SHP77 treated with DMSO at 0.1 percent for 48 hours (cell line): ENCODE measurements around the gene UMAD1.

Source experiments
- DNase-seq: peaks from one replicate; lab custom pipeline; 2025; lab: John Stamatoyannopoulos, UW

The UMAD1 gene

DNA sequence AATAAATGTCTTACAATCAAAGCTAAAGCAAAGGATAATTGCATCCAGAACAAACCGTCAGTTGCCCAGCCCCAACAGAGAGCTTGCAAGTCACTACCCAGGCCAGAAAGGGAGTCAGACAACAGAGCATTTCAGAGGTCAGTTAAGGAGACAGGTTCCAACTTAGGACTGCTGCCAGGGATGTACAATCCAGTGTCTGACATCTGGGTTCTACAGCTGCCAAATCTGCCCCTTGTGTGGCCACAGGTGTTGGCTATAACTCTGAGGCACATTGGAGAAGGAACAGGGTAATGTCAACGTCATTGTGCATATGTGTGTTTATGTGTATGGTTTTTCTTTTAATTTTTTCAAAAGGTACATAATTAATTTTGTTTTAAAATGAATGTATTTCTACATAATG, 242.8 kb downstream of the UMAD1 start:
- DNase-seq, result peak; percentile 4

GRCh38 chr7:7884855-7885254, 244.3 kb downstream of the UMAD1 start:
- DNase-seq, result no peak

DNA sequence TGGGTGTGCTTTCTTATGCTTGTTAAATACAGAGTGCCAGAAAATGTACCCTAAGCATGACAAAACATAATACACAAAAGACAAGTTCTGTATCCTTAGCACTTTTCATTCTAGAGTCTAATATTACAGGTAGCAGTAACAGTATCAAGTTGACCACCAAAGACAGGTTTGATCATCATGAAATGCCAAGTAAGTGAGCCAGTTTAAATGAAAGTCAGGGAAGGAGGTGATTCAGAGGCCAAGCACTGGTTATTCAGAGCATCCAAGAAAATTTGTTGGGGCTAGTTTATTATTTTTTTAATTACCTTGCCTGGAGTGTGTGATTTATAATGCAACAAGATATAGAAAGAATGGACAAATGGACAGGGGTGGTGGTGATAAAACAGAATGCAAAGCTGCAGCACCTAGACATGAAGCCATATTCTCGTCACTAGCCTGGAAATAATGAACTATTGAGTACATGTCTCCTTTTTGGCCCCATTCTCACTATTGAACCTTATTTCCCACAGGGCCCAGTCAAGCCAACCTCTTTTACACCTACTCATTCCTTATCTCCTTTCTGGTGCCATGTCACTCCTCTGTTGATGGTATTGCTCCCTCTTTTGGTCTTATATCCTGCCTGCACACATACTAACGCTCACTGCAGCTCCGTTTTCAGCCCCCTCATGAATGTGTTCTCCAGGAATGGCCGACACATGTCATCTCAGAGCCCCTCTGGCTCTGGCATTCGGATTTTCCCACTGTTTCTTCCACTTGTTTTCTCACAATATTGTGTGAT, 249.4 kb downstream of the UMAD1 start:
- DNase-seq, result no peak

DNA sequence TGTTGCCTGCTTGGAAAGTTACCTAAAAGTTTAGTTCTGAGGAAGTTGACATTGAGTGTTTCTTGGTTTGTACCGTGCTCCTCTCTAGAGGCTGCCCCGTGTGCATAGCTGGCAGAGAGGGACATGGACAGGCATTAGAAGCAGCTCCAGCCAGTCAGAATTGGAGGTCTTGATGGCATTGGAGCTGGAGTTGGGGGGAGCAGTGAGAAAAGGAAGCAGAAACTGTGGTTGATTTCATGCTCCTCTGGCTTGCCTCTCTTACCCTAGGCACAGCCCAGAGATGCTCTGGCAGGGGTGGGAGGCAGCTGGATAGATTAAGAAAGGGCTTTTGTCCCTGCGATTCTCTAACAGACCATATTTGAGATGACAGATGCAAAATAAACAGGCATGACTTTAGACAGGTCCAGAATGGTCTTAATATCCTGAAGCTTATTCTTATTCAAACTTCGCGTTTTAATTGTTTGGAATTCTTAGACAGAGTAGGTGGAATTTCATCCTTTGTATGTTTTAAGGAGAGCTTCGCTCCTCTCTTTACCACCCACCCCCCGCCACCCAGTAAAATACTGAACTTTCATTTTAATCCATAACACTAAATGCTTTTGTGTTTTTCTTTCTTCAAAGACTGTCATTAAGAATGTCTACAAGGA, 254.6 kb downstream of the UMAD1 start:
- no peak for DNase-seq

DNA sequence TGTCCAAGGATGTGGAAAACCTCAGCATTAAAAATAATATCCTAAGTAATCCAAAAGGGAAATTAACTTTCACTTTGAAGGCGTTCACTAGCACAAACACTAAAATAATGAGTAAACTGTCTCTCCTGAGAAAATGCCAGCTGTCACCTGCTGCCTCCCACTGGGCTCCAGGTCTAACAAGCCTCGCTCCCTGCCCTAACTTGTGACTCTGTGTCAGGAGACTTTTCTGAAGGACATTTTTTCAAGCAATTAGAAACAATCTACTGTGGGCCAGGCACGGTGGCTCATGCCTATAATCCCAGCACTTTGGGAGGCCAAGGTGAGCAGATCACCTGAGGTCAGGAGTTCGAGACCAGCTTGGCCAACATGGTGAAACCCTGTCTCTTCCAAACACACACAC, 255.2 kb downstream of the UMAD1 start:
- DNase-seq, result no peak

DNA sequence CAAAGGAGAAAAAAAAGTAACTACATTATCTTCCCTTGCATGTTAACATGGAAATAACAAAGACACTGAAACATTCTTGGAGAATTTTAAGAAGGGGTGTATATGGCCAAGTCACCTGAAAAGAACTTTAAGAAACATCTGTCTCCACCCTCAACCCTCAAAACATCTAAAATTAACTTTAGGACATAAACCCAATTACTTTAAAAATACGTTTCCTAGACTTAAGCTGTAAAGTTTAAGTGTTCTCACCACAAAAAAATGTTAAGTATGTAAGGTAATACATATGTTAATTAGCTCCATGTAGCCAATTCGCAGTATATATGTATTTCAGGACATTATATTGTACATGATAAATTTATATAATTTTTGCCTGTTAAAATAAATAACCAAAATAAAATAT, 257.0 kb downstream of the UMAD1 start:
- no peak for DNase-seq

DNA sequence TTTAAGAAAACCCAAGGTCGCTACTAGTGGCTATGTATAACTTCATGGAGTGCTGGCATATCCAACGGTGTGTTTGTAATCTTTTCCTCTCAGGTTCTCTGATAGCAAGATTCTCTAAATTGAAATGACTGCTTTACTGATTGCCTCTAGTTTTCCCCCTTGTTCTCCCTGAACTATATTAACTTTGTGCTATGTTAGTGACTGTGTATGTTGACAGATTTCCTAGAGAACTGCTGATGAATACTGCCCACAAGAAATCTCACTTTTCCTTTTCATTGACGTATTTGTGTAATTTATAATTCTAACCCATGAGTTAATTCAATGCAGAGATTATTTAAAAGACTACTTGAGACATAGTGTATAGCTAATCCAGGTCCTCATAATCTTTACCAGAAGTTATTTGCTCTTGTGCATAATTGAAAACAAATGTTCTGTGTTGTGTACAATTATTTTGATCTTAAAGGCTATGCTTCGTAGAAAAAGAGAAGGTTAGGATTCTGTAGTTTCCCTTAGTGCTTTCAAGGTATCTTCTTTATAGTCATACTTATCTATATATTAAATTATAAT, 257.5 kb downstream of the UMAD1 start:
- no peak for DNase-seq

DNA sequence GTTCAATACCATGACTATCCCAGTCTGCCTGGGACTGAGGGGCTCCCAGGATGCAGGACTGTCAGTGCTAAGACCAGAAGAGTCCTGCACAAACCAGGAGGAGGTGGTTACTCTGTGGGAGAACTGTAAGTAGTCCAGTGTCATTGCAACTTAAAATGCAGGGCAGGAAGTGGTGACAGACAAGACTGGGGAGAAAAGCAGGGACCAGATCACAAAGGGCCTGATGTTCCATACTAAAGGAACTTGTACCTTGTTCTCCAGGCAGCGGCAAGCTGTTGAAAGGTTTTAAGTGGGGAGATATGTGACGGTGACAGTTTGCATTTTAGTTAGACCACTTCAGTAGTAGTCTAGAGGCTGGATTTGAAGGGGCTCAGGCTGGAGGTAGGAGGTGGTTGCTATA, 262.3 kb downstream of the UMAD1 start:
- no peak for DNase-seq

DNA sequence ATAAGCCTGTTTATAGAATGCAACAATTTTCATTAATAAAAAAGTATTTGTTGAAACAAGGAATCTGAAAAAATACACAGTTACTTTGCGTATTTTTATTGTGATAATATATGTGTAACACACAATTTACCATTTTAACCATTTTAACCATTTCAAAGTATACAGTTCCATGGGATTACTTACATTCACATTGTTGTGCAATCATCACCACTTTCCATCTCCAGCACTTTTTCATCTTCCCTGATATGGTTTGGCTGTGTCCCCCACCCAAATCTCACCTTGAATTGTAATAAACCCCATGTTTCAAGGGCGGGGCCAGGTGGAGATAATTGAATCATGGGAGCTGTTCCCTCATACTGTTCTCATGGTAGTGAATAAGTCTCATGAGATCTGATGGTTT, 266.8 kb downstream of the UMAD1 start:
- DNase-seq, result no peak

DNA sequence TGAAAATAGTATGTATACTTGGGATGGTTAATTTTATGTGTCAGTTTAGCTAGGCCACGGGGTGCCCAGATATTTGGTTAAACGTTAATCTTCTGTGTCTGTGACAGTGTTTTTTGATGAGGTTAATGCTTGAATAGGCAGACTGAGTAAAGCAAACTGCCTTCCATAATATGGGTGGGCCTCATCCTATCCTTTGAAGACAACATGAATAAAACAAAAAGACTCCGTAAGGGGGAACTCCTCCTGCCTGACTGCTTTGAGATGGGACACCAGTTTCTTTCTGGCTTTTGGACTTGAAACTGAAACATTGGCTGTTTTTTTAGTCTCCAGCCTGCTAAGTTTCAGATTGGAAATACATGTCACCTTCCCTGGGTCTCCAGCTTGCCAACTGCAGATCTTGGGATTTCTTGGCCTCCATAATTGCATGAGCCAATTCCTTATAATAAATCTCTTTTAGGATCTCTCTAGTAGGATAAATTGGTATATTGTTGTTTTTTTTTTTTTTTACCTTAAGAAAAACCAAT, 268.1 kb downstream of the UMAD1 start:
- no peak for DNase-seq

GRCh38 chr7:7909376-7909775, 268.8 kb downstream of the UMAD1 start:
- no peak for DNase-seq

DNA sequence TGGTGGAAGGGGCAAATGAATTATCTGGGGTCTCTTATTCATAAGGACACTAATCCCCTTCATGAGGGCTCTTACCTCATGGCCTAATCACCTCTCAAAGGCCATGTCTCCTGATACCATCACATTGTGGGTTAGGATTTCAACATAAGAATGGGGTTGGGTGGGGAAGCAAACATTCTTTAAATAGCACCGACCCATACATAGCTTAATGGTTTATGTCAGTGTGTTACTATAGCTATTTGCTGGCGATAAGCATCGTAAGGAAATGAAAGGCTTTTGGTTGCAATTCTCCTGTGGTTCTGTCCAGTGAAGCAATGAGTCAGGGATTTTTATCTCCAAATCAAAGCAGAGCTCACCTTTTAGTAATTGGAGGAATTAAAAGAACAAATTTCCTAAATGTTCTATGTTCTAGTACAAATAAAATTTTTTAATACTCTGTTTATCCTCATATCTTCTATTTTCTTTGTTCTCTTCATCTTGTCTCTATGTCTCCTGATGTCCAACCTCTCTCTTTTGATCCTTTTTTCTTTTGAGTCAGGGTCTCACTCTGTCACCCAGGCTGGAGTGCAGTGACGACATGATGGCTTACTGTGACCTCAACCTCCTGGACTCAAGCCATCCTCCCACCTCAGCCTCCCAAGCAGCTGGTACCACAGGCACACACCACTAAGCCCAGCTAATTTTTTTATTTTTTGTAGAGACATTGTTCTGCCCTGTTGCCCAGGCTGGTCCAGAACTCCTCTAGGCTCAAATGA, 271.0 kb downstream of the UMAD1 start:
- DNase-seq, result no peak

- no peak for DNase-seq
Measured at GRCh38 chr7:7912937-7913336, 272.4 kb downstream of the UMAD1 start.

DNA sequence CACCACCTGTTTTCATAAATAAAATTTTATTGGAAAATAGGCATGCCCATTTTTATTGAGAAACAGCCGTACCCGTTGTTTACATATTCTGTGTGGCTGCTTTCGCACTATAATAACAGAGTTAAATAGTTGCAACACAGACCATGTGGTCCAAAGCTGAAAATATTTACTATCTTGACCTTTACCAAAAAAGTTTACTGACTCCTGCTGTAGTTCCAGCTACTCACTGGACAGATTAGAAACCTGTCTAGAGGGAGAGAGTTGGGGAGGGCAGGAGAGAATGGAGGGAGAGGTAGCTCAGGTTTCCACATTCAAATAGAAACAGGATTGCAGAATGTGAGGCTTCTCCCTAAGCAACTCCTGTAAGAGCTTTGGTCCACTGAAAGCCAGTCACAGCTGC, 273.0 kb downstream of the UMAD1 start:
- no peak for DNase-seq

GRCh38 chr7:7914547-7914946, 274.0 kb downstream of the UMAD1 start:
- DNase-seq, result no peak

DNA sequence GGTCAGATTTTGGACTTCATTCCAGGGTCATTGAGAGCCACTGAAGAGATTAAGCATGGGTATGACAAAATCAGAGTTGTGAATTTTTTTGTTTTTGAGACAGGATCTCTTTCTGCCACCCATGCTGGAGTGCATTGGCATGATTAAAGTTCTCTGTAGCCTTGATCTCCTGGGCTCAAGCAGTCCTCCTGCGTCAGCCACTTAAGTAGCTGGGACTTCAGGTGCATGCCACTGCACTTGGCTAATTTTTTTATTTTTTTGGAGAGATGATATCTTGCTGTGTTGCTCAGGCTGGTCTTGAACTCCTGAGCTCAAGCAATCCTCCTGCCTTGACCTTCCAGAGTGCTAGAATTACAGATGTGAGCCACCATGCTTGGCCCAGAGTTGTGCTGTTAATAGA, 275.5 kb downstream of the UMAD1 start:
- DNase-seq, result no peak

- DNase-seq, result no peak
Measured at GRCh38 chr7:7917593-7917992, 277.0 kb downstream of the UMAD1 start.

- DNase-seq, result no peak
Measured at GRCh38 chr7:7918736-7919448, 278.3 kb downstream of the UMAD1 start.

DNA sequence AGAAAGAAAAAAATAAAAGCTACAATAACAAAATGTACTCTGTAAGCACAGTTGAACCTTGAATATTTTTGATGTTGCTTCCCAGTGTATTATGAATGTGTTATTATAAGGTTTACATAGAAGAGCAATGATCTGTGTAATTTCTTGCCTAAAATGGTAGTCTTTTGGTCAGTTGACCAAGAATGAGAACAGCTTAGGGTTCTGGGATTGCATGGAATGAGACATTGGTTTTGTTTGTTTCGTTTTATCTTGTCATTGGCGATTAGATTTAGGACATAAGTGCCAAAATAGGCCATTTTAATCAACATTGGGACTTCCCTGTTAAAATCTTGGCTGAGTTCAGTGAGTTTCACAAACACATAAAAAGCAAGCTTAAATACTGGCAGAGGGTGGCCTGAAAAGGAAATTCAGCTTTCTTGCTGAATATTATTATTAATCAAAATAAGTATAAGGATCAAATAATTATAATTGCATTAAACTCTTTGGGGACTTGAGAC, 278.9 kb downstream of the UMAD1 start:
- DNase-seq, result no peak

GRCh38 chr7:7920056-7920455, 279.5 kb downstream of the UMAD1 start:
- no peak for DNase-seq

DNA sequence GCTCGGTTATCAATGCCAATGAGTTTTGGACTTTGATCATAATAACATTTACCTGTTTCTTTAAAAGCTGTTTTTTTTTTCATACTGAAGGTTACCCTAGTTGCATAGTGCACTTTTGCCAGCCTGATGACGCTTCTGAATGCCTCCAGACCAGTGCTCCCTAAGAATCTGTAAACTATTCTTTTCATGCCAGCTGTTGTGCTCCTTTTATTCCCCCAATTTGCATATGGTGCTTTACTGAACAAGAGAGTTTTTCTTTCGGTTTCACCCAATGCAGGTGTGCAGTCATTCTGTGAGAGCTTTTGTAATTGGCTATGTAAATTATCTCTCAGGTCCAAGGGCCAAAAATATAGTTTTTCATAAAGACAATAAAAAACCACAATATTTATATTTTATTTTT, 279.9 kb downstream of the UMAD1 start:
- no peak for DNase-seq

DNA sequence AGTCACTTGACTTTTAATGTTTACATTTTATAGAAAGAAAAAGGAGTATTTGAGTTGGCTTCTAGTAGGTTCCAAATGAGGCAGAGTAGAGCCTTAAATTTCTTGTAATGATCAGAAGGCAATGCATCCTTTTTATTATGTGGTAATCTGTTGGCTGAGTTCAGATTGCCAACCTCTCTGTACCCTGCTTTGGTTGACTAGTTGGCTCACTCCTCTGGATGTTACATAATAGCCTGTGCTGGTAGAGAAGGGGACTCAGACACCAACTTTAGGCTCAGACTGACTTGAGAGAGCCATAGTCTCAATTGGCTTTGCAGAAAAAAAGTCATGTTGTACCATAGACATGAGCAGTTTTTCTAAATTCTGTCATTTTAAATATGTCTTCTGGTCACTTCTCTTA, 281.3 kb downstream of the UMAD1 start:
- DNase-seq, result no peak
